HG03108 (cell line): ENCODE data around the gene CACNG4.
"Not testable (repeated sequence)": the region's sequence is repeated elsewhere in the genome, so short reads cannot be mapped to it uniquely, and the experiment has no call there.

Experiments used
- ATAC-seq: cut with Tn5 transposase; IDR thresholded peaks from one replicate; pipeline ENCODE4 v1.9.1; 2021; ENCODE audit warnings: moderate library complexity; ENCODE audit not compliant: unreplicated experiment

Gene CACNG4

GRCh38 chr17:66960613-66961012 lies 3.9 kb upstream of the CACNG4 start:
- ATAC-seq, result no peak

GRCh38 chr17:66963521-66963908 lies 992 bp upstream of the CACNG4 start:
- ATAC-seq, result no peak

GRCh38 chr17:66964930-66965800 lies 658 bp downstream of the CACNG4 start:
- ATAC-seq, result no peak

GRCh38 chr17:66965801-66966262 lies 1.3 kb downstream of the CACNG4 start:
- ATAC-seq, result no peak

GRCh38 chr17:66966298-66966697 lies 1.8 kb downstream of the CACNG4 start:
- no peak for ATAC-seq

- ATAC-seq, result no peak
Measured at GRCh38 chr17:66966704-66967418, 2.4 kb downstream of the CACNG4 start.

- ATAC-seq, result no peak
Measured at GRCh38 chr17:66967837-66968543, 3.5 kb downstream of the CACNG4 start.

GRCh38 chr17:66968916-66969315 lies 4.4 kb downstream of the CACNG4 start:
- no peak for ATAC-seq

GRCh38 chr17:66970140-66970539 lies 5.6 kb downstream of the CACNG4 start:
- ATAC-seq, result no peak

- ATAC-seq, result no peak
Measured at GRCh38 chr17:66970797-66971196, 6.3 kb downstream of the CACNG4 start.

GRCh38 chr17:66971264-66971663 lies 6.8 kb downstream of the CACNG4 start:
- ATAC-seq, result no peak

GRCh38 chr17:66971730-66972441 lies 7.4 kb downstream of the CACNG4 start:
- ATAC-seq, result no peak

- ATAC-seq, result not testable (repeated sequence)
Measured at GRCh38 chr17:66972442-66972830, 7.9 kb downstream of the CACNG4 start.

GRCh38 chr17:66975188-66975587 lies 10.7 kb downstream of the CACNG4 start:
- ATAC-seq, result no peak

GRCh38 chr17:66975614-66976378 lies 11.3 kb downstream of the CACNG4 start:
- ATAC-seq, result no peak

GRCh38 chr17:66976379-66976663 lies 11.8 kb downstream of the CACNG4 start:
- no peak for ATAC-seq

- no peak for ATAC-seq
Measured at GRCh38 chr17:66976781-66977201, 12.3 kb downstream of the CACNG4 start.

- ATAC-seq, result no peak
Measured at GRCh38 chr17:66978514-66979061, 14.1 kb downstream of the CACNG4 start.

GRCh38 chr17:66980896-66981295 lies 16.4 kb downstream of the CACNG4 start:
- ATAC-seq, result no peak

- ATAC-seq, result no peak
Measured at GRCh38 chr17:66981983-66982508, 17.5 kb downstream of the CACNG4 start.
